Lower leg skin (tissue), 3 donors: ENCODE data around the gene KLHL17.

ENCODE experiments used
- POLR2A ChIP-seq, 2 donors: fragments of 450-650 bp; IDR thresholded peaks; one replicate each; pipeline ENCODE4 v1.6.1; 2016 to 2017; ENCODE audit warnings: antibody characterized with exemption in 2 of 2, mild to moderate bottlenecking in 1 of 2, moderate library complexity in 1 of 2
- TF ChIP-seq, protein P1 (sequence below), 3 donors: fragments of 450-650 bp; IDR thresholded peaks; one replicate each; pipeline ENCODE4 v1.5.1; 2016; ENCODE audit warnings: antibody characterized with exemption in 3 of 3, mild to moderate bottlenecking in 3 of 3, moderate library complexity in 2 of 3

DNA sequence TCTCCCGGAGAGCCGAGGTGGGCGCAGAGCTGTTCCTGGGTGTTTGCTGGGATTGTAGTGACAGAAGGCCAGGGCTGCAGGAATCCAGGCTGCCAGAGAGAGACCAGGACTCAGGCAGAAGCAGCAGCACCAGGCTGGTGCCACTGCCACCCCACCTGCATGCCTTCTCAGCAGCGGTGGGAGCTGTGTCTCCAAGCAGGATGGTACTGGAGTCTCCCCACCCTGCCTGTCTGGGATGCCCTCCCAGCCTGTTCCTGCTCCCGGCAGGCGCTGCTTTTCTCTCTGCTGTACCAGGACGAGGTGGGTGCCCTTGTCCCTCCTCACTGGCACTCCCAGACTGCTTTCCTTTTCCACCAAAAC lies 44.0 kb downstream of the KLHL17 start:
- TF ChIP-seq POLR2A (IDR thresholded peaks at IDR 0.05): no peak
- TF ChIP-seq, protein P1, sequence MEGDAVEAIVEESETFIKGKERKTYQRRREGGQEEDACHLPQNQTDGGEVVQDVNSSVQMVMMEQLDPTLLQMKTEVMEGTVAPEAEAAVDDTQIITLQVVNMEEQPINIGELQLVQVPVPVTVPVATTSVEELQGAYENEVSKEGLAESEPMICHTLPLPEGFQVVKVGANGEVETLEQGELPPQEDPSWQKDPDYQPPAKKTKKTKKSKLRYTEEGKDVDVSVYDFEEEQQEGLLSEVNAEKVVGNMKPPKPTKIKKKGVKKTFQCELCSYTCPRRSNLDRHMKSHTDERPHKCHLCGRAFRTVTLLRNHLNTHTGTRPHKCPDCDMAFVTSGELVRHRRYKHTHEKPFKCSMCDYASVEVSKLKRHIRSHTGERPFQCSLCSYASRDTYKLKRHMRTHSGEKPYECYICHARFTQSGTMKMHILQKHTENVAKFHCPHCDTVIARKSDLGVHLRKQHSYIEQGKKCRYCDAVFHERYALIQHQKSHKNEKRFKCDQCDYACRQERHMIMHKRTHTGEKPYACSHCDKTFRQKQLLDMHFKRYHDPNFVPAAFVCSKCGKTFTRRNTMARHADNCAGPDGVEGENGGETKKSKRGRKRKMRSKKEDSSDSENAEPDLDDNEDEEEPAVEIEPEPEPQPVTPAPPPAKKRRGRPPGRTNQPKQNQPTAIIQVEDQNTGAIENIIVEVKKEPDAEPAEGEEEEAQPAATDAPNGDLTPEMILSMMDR (IDR thresholded peaks at IDR 0.05): no peak
